K562 (cell line): ENCODE results near the gene MX1. TPM values are rescaled to one million over a fixed set of nuclear protein-coding genes. Genes with fewer than 3 reads are reported as not detected.

ENCODE experiments used
- ATAC-seq: fragments of 200-7000 bp; cut with Tn5 transposase; 3 replicates; pipeline ENCODE4 v1.9.1; 2020; ENCODE audit warnings: moderate library complexity
- BruUV-seq: library from RNA; stranded (reverse); fragments of 400-500 nt; replicated peaks from 2 replicates; lab custom pipeline; 2021; lab: Mats Ljungman, UMichigan
- CTCF ChIA-PET: fragments of 300-600 bp; formaldehyde crosslinking; extraction: SDS; loops from one replicate; lab custom pipeline; 2021; ENCODE audit warnings: low intra/inter-chr PET ratio; lab: Yijun Ruan, JAX
- POLR2A ChIA-PET: fragments of 300-600, 350-650 bp; sonication (Branson Sonifier 250); formaldehyde crosslinking; extraction: SDS; loops from one replicate; lab custom pipeline; 2021; ENCODE audit warnings: antibody characterized with exemption, inconsistent platforms; lab: Yijun Ruan, JAX
- DNase-seq, 4 experiments: peaks; one replicate each; pipeline versions ENCODE4 v3.0.0 to v3.0.0-alpha.2; 2011 to 2018; ENCODE audit warnings: low spot score in 3 of 4, mixed read lengths in 3 of 4; ENCODE audit errors: extremely low read depth in 1 of 4
- FAIRE-seq: peaks from 2 replicates; lab custom pipeline; 2011; peaks lifted over from hg19 to GRCh38; lab: Jason Lieb, UNC
- H2AFZ ChIP-seq: 2 replicates; pipeline ENCODE4 v1.6.0; 2011; ENCODE audit warnings: low read depth, low read length, control low read depth, inconsistent platforms
- H3K27ac ChIP-seq: fragments of 200-600 bp; 3 replicates; pipeline ENCODE4 v1.8.0; 2011; ENCODE audit warnings: low read depth, mild to moderate bottlenecking, control low read depth, inconsistent platforms, low read length, moderate library complexity, mixed read lengths; ENCODE audit errors: extremely low read depth
- H3K27me3 ChIP-seq, 2 experiments: fragments of 300-600 bp in 1 of 2; 2 replicates in 1 of 2; 3 replicates in 1 of 2; pipeline versions ENCODE4 v1.6.0 to v1.8.0; 2011; ENCODE audit warnings: inconsistent platforms in 2 of 2, low read length in 2 of 2, mild to moderate bottlenecking in 1 of 2, mixed read lengths in 1 of 2, moderate library complexity in 1 of 2; ENCODE audit not compliant: control insufficient read depth in 2 of 2, insufficient read depth in 2 of 2
- H3K36me3 ChIP-seq: fragments of 300-600 bp; 3 replicates; pipeline ENCODE4 v1.8.0; 2011; ENCODE audit warnings: mild to moderate bottlenecking, low read length, inconsistent platforms; ENCODE audit not compliant: control insufficient read depth, insufficient read depth
- H3K4me1 ChIP-seq, 2 experiments: fragments of 200-600 bp in 1 of 2; replicated peaks in 1 of 2; 2 replicates in 1 of 2; 3 replicates in 1 of 2; pipeline versions ENCODE4 v1.5.1 to v1.8.0; 2011; ENCODE audit warnings: inconsistent platforms in 2 of 2, low read length in 2 of 2, mild to moderate bottlenecking in 1 of 2, mixed read lengths in 1 of 2, moderate library complexity in 1 of 2; ENCODE audit not compliant: control insufficient read depth in 2 of 2, insufficient read depth in 2 of 2
- H3K4me2 ChIP-seq: 2 replicates; pipeline ENCODE4 v1.6.1; 2011; ENCODE audit warnings: low read length, control low read depth, inconsistent platforms, mixed read lengths; ENCODE audit not compliant: insufficient read depth
- H3K4me3 ChIP-seq: fragments of 200-600 bp; sonication (generic), shearing (Covaris generic); 2 replicates; pipeline ENCODE4 v1.5.1; 2016; ENCODE audit warnings: control low read depth, inconsistent platforms
- H3K79me2 ChIP-seq: fragments of 200-600 bp; 3 replicates; pipeline ENCODE4 v1.8.0; 2011; ENCODE audit warnings: low read length, inconsistent platforms; ENCODE audit not compliant: control insufficient read depth, insufficient read depth
- H3K9ac ChIP-seq, 2 experiments: 2 replicates each; pipeline versions ENCODE4 v1.6.0 to v1.6.1; 2011; ENCODE audit warnings: low read depth in 2 of 2, low read length in 2 of 2, control low read depth in 1 of 2, inconsistent platforms in 1 of 2, mild to moderate bottlenecking in 1 of 2, mixed read lengths in 1 of 2; ENCODE audit not compliant: insufficient read depth in 1 of 2
- H3K9me1 ChIP-seq: one replicate; pipeline ENCODE4 v1.6.0; 2011; ENCODE audit warnings: inconsistent platforms, mild to moderate bottlenecking, low read length, moderate library complexity; ENCODE audit not compliant: control insufficient read depth, insufficient read depth
- H3K9me3 ChIP-seq: replicated peaks from 2 replicates; pipeline ENCODE4 v1.5.1; 2011; ENCODE audit warnings: low read depth, low read length, inconsistent platforms; ENCODE audit not compliant: control insufficient read depth, insufficient read depth
- H4K20me1 ChIP-seq: replicated peaks from 2 replicates; pipeline ENCODE4 v1.6.1; 2011; ENCODE audit warnings: low read length, inconsistent platforms, mixed read lengths; ENCODE audit not compliant: control insufficient read depth, insufficient read depth
- AFF1 ChIP-seq, 2 experiments: fragments of 450-650 bp; IDR thresholded peaks; 2 replicates each; pipeline ENCODE4 v1.6.1; 2018; ENCODE audit warnings: mild to moderate bottlenecking in 2 of 2, low read depth in 1 of 2; ENCODE audit not compliant: partially characterized antibody in 2 of 2
- BACH1 ChIP-seq: fragments of 200-800 bp; sonication (Bioruptor generic); IDR thresholded peaks from 2 replicates; pipeline ENCODE4 v1.6.1; 2016; ENCODE audit warnings: missing genetic modification characterization, missing compliant biosample characterization
- CREB3 ChIP-seq: fragments of 450-650 bp; conservative IDR thresholded peaks from 2 replicates; pipeline ENCODE4 v1.6.1; 2016; ENCODE audit warnings: missing genetic modification characterization, low read depth, mild to moderate bottlenecking, missing compliant biosample characterization, moderate library complexity
- HEY1 ChIP-seq: fragments of 250-450 bp; sonication (Bioruptor Pico); IDR thresholded peaks from 2 replicates; pipeline ENCODE4 v1.5.0; 2020; ENCODE audit warnings: mild to moderate bottlenecking, moderate library complexity, borderline replicate concordance
- KLF13 ChIP-seq: fragments of 450-650 bp; IDR thresholded peaks from 2 replicates; pipeline ENCODE4 v1.6.1; 2016; ENCODE audit warnings: missing genetic modification characterization, low read depth, mild to moderate bottlenecking, missing compliant biosample characterization, moderate library complexity, borderline replicate concordance
- MITF ChIP-seq: IDR thresholded peaks from 2 replicates; pipeline ENCODE4 v1.6.1; 2014; ENCODE audit warnings: antibody characterized with exemption
- PBX2 ChIP-seq, 2 experiments: IDR thresholded peaks in 1 of 2; conservative IDR thresholded peaks in 1 of 2; 2 replicates each; pipeline ENCODE4 v1.6.1; 2016; ENCODE audit warnings: low read depth in 2 of 2, mild to moderate bottlenecking in 1 of 2, missing compliant biosample characterization in 1 of 2, missing genetic modification characterization in 1 of 2, moderate library complexity in 1 of 2
- POU5F1 ChIP-seq: fragments of 150-350 bp; IDR thresholded peaks from 2 replicates; pipeline ENCODE4 v1.6.1; 2014; ENCODE audit warnings: borderline replicate concordance, low read length, low read depth, mild to moderate bottlenecking; ENCODE audit not compliant: partially characterized antibody
- SNIP1 ChIP-seq: fragments of 450-650 bp; IDR thresholded peaks from 2 replicates; pipeline ENCODE4 v1.7.1; 2017; ENCODE audit warnings: low read depth, mild to moderate bottlenecking
- ZNF140 ChIP-seq: fragments of 250-450 bp; sonication (Bioruptor Pico); IDR thresholded peaks from 2 replicates; pipeline ENCODE4 v1.8.0; 2021; ENCODE audit warnings: moderate library complexity, mild to moderate bottlenecking, inconsistent platforms
- ZNF696 ChIP-seq: fragments of 250-450 bp; sonication (Bioruptor Pico); conservative IDR thresholded peaks from 2 replicates; pipeline ENCODE4 v1.4.0; 2020; ENCODE audit warnings: mild to moderate bottlenecking, moderate library complexity
- WGBS: fragments of 100-300 bp; shearing (Covaris generic); methylation state at CpG from one replicate; pipeline ENCODE4 v1.1.6; 2016; ENCODE audit warnings: low coverage, mixed read lengths; ENCODE audit not compliant: insufficient coverage; ENCODE audit errors: missing lambda C conversion rate; 5-methylcytosine and 5-hydroxymethylcytosine counted together
- in situ Hi-C: fragments of 300-500 bp; cut with MboI; formaldehyde crosslinking; loops from 4 replicates; pipeline ENCODE4 v1.15.0; 2018; ENCODE audit warnings: inconsistent platforms, mixed read lengths
- intact Hi-C: fragments of 100-400 bp; cut with micrococcal nuclease; formaldehyde crosslinking; loops from 2 replicates; pipeline ENCODE4 v1.14.2; 2022
- polyA plus RNA-seq, 8 experiments: library from polyadenylated mRNA; depleted of rRNA in 4 of 8; stranded (reverse) in 5 of 8; unstranded in 3 of 8; fragments of >200 nt; fragmentation: Nextera tagmentation in 2 of 8; fragmentation: Illumina TruSeq in 1 of 8; extraction: Ambion mirVana in 2 of 8; extraction: Trizol in 1 of 8; gene quantifications; 2 replicates each; pipeline versions ENCODE4 v1.2.1 to v1.2.3, GENCODE V29; 2011 to 2014; ENCODE audit warnings: inconsistent platforms in 1 of 8, missing spikeins in 1 of 8
- total RNA-seq, 7 experiments: library from RNA; depleted of rRNA in 6 of 7; stranded (reverse); fragments of >200 nt in 6 of 7; fragmentation: Illumina TruSeq in 2 of 7; extraction: Trizol in 2 of 7; gene quantifications; 2 replicates each; pipeline versions ENCODE4 v1.2.1 to v1.2.3, GENCODE V29; 2011 to 2021; ENCODE audit warnings: low replicate concordance in 1 of 7

MX1 gene
- total and polyA plus RNA-seq, 9 of the 15 experiments (the other 6 are each of a cell fraction or from before 2014, with no cell fraction given) = 0.07 to 0.51 (median 0.21) TPM; not detected in 5

GRCh38 chr21:41410767-41411448 lies 15.1 kb upstream of the MX1 start:
- no peaks in the 10 kb centered on the region for H4K20me1 ChIP-seq
- 0% methylated on average over 5 of the region's 5 CpGs for WGBS
- no TSS peak for BruUV-seq
- no peaks in the 10 kb centered on the region for H3K4me1 ChIP-seq
- intact Hi-C loops = no loop called here
- in situ Hi-C loops = no loop called here
- DNase-seq = no peak
- H3K27ac ChIP-seq = no peak overlapping the region
- H3K4me3 ChIP-seq = no peak overlapping the region
- ATAC-seq = no peak
- H3K36me3 ChIP-seq = no peaks in the 10 kb centered on the region
- no peak overlapping the region for H3K9ac ChIP-seq
- CTCF ChIA-PET = no interaction called here
- H3K27me3 ChIP-seq = peaks cover 7 to 15% of the 10 kb centered on the region in 2 experiments; a peak in 2 of 5 replicates
- no peak overlapping the region for H2AFZ ChIP-seq
- no peak for FAIRE-seq
- H3K9me3 ChIP-seq = no peaks in the 10 kb centered on the region
- H3K9me1 ChIP-seq = no peaks in the 10 kb centered on the region
- H3K4me2 ChIP-seq = no peak overlapping the region
- H3K79me2 ChIP-seq = no peaks in the 10 kb centered on the region
- POLR2A ChIA-PET = interaction anchor here (0.8 to 1.3 kb wide), 3 partner anchors 8 to 245 kb away, joined by 3 to 4 read pairs (median 3); no protein-coding TSS in a partner anchor
- TF ChIP-seq POU5F1 (no peak), HEY1 (no peak), CREB3 (no peak), BACH1 (tag) (no peak), SNIP1 (no peak), PBX2 (CRISPR knock-in tag; IDR thresholded peaks at IDR 0.05; ENCODE audit: low read depth) (no peak), PBX2 (tag; conservative IDR thresholded peaks at IDR 0.05; ENCODE audit: low read depth) (no peak), AFF1 (IDR thresholded peaks at IDR 0.05; ENCODE audit: low read depth in 1 of 2, partially characterized antibody in 2 of 2) (no peak), ZNF696 (no peak), MITF (no peak), ZNF140 (CRISPR knock-in tag) (no peak), KLF13 (tag) (no peak)
